Measurements from ENCODE around the gene ARMC9.

Gene ARMC9

GRCh38 chr2:231356466-231356844 is 158.0 kb downstream of the ARMC9 start:
- in situ Hi-C loops (cut with MboI; ENCODE audit: low pct_unique_long_range_greater_than_20kb, low sequenced_read_pairs, unreplicated experiment), result no loop called here
- no peak for TF ChIP-seq CTCF (IDR thresholded peaks at IDR 0.05; ENCODE audit: extremely low read depth, insufficient read depth, missing control alignments)
- no peak for DNase-seq (ENCODE audit: low spot score)

- in situ Hi-C loops (cut with MboI; ENCODE audit: low pct_unique_long_range_greater_than_20kb, low sequenced_read_pairs, unreplicated experiment), result no loop called here
- DNase-seq (ENCODE audit: low spot score), result no peak
- no peak for TF ChIP-seq CTCF (IDR thresholded peaks at IDR 0.05; ENCODE audit: extremely low read depth, insufficient read depth, missing control alignments)
Observed at GRCh38 chr2:231357048-231357447, 158.6 kb downstream of the ARMC9 start.

- DNase-seq (ENCODE audit: low spot score), result no peak
- no peak for TF ChIP-seq CTCF (IDR thresholded peaks at IDR 0.05; ENCODE audit: extremely low read depth, insufficient read depth, missing control alignments)
- in situ Hi-C loops (cut with MboI; ENCODE audit: low pct_unique_long_range_greater_than_20kb, low sequenced_read_pairs, unreplicated experiment), result no loop called here
Observed at GRCh38 chr2:231357931-231358330, 159.5 kb downstream of the ARMC9 start.

GRCh38 chr2:231359441-231359840 is 161.0 kb downstream of the ARMC9 start:
- TF ChIP-seq CTCF (IDR thresholded peaks at IDR 0.05; ENCODE audit: extremely low read depth, insufficient read depth, missing control alignments), result no peak
- in situ Hi-C loops (cut with MboI; ENCODE audit: low pct_unique_long_range_greater_than_20kb, low sequenced_read_pairs, unreplicated experiment), result no loop called here

GRCh38 chr2:231359948-231360347 is 161.5 kb downstream of the ARMC9 start:
- no peak for TF ChIP-seq CTCF (IDR thresholded peaks at IDR 0.05; ENCODE audit: extremely low read depth, insufficient read depth, missing control alignments)
- in situ Hi-C loops (cut with MboI; ENCODE audit: low pct_unique_long_range_greater_than_20kb, low sequenced_read_pairs, unreplicated experiment), result no loop called here
- DNase-seq (ENCODE audit: low spot score), result no peak

More at GRCh38 chr2:231359441-231359840, 161.0 kb downstream of the ARMC9 start:
- DNase-seq (ENCODE audit: low spot score), result no peak

GRCh38 chr2:231360401-231360800 is 162.0 kb downstream of the ARMC9 start:
- no peak for DNase-seq (ENCODE audit: low spot score)
- in situ Hi-C loops (cut with MboI; ENCODE audit: low pct_unique_long_range_greater_than_20kb, low sequenced_read_pairs, unreplicated experiment), result no loop called here
- TF ChIP-seq CTCF (IDR thresholded peaks at IDR 0.05; ENCODE audit: extremely low read depth, insufficient read depth, missing control alignments), result no peak

- no peak for DNase-seq (ENCODE audit: low spot score)
- TF ChIP-seq CTCF (IDR thresholded peaks at IDR 0.05; ENCODE audit: extremely low read depth, insufficient read depth, missing control alignments), result no peak
- in situ Hi-C loops (cut with MboI; ENCODE audit: low pct_unique_long_range_greater_than_20kb, low sequenced_read_pairs, unreplicated experiment), result no loop called here
Observed at GRCh38 chr2:231360881-231361371, 162.5 kb downstream of the ARMC9 start.
